ENCODE measurements around the gene PRM1.
"Not testable (repeated sequence)": the region's sequence is repeated elsewhere in the genome, so short reads cannot be mapped to it uniquely, and the experiment has no call there.

The PRM1 gene

GRCh38 chr16:11314309-11314894, 33.3 kb upstream of the PRM1 start:
- DNase-seq (ENCODE audit: low read depth in 2 of 2), result no peak

- no peak for DNase-seq (ENCODE audit: low read depth in 2 of 2)
These were observed 32.6 kb upstream of the PRM1 start for GRCh38 chr16:11313493-11314308.

GRCh38 chr16:11312718-11313492, 31.8 kb upstream of the PRM1 start:
- no peak for DNase-seq (ENCODE audit: low read depth in 2 of 2)

- DNase-seq (ENCODE audit: low read depth in 2 of 2), result no peak
These were observed 29.9 kb upstream of the PRM1 start for GRCh38 chr16:11310997-11311561.

GRCh38 chr16:11310634-11310977, 29.5 kb upstream of the PRM1 start:
- no peak for DNase-seq (ENCODE audit: low read depth in 2 of 2)

DNA sequence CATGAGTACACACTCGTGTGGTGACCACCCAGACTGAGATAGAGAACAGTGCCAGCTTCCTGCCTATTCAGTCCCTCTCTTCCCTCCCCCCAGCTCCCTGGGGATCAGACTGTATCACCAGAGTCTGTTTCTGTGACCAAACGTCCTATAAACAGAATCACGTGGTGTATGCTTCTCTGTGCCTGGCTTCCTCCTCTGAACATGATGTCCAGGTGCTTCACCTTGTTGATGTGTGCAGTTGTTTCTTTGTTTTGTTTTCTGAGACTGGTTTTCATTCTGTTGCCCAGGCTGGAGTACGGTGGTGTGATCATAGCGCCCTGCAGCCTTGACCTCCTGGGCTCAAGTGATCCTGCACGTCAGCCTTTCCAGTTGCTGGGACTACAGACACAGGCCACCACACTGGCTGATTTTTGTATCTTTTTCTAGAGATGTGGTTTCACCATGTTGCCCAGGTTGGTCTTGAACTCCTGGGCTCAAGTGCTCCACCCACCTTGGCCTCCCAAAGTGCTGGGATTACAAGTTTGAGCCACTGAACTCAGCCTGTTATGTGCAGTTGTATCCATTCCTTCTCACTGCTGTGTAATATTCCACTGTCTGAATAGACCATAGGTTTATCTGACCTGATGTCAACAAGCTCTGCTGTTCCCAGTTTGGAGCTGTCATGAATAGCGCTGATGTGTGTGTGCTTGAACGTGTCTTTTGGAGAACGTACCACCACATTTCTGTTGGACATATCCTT, 28.9 kb upstream of the PRM1 start:
- no peak for DNase-seq (ENCODE audit: low read depth in 2 of 2)

DNA sequence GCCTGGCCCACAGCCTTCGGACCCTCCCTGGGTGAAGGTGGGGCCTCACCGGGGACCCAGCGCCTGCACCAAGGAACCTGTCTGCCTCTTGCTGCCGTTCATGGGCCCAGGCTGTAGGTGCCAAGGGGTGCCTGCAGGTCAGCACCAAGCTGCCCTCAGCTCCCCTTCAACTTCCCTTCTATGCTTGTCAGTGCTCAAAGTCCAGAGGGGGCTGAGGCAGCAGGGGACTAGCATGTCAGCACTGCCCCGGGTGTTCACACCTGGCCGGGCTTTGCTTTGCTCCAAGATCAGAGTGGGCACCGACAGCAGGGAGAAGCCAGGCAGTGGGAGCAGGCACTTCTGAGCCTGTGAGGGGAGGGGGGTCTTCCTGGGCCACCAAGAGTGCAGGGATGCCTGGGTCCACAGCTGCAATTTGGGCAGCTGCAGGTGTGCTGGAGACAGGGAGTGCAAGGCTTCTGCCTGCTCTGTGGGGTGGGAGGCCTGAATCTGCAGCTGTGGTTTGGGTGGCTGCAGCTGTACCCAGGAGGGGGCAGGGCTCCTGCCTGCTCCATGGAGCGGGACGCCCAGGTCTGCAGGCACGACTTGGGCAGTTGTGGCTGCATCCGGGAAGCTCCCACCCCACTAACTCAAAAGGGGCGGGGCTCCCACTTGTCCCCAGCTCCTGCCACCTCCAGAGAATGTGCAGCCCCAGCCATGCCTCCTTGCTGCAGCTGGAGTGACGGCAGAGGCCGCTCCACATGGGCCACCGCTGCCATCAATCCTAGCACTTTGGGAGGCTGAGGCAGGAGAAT, 27.6 kb upstream of the PRM1 start:
- DNase-seq (ENCODE audit: low read depth in 2 of 2), result no peak

GRCh38 chr16:11307639-11308492, 26.7 kb upstream of the PRM1 start:
- no peak for DNase-seq (ENCODE audit: low read depth in 2 of 2)

DNA sequence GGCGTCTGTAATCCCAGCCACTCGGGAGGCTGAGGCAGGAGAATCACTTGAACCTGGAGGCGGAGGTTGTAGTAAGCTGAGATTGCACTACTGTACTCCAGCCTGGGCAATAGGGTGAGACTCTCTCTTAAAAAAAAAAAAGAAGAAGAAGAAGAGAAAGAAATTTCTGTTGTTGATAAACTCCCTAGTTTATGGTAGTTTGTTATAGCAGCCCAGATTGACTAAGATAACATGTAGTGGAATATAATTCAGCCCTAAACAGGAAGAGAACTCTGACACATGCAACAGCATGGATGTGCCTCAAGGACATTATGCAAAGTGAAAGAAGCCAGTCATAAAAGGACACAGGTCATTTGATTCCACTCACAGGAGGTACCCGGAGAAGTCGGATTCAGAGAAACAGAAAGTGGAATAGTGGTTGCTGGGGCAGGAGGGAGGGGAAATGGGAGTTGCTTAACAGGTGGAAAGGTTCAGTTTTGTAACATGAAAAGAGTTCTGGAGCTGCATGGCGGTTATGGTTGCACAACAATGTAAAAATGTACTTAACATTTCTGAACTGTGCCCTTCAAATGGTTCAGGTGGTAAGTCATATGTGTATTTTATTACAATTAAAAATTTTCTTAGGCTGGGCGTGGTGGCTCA, 26.0 kb upstream of the PRM1 start:
- DNase-seq (ENCODE audit: low read depth in 2 of 2), result no peak

- no peak for DNase-seq (ENCODE audit: low read depth in 2 of 2)
These were observed 25.3 kb upstream of the PRM1 start for GRCh38 chr16:11306381-11306780.

- DNase-seq (ENCODE audit: low read depth in 2 of 2), result no peak
These were observed 22.4 kb upstream of the PRM1 start for GRCh38 chr16:11303405-11304138.

- no peak for DNase-seq (ENCODE audit: low read depth in 2 of 2)
These were observed 21.8 kb upstream of the PRM1 start for GRCh38 chr16:11302977-11303376.

GRCh38 chr16:11301645-11302501, 20.7 kb upstream of the PRM1 start:
- DNase-seq (ENCODE audit: low read depth in 2 of 2), result no peak

DNA sequence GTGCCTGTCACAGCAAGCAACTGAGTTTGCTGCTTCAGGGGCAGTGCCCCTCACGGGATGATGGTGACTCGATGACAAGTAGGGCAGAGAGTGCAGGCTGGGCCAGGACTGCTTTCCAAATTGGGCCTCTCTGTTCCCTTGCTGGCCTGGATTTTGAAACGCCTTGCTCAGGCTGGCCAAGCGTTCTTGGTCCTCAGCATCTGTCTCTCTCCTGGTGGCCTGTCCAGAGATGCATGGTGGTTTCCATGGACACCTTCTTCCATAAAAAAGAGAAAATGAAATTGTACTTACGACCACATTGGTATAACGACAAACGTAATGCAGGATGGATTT, 19.4 kb upstream of the PRM1 start:
- DNase-seq (ENCODE audit: low read depth in 2 of 2), result no peak

- no peak for DNase-seq (ENCODE audit: low read depth in 2 of 2)
These were observed 18.9 kb upstream of the PRM1 start for GRCh38 chr16:11299865-11300559.

GRCh38 chr16:11298950-11299547, 17.9 kb upstream of the PRM1 start:
- not testable (repeated sequence) for DNase-seq (ENCODE audit: low read depth in 2 of 2)

Measured in activated CD4-positive, alpha-beta T cell treated with anti-CD3 and anti-CD28 coated beads for 24 hours (primary cell).